Stromal cell of bone marrow (primary cell): Measurements from ENCODE around the gene ZC3H7B.
A peak's percentile ranks its signal among the peaks of the same experiment; 100 is the strongest.
"Not testable (repeated sequence)": the region's sequence is repeated elsewhere in the genome, so short reads cannot be mapped to it uniquely, and the experiment has no call there.

Experiments
- DNase-seq: peaks from one replicate; pipeline ENCODE4 v3.0.0-alpha.2; 2012; ENCODE audit warnings: low read depth

ZC3H7B gene

DNA sequence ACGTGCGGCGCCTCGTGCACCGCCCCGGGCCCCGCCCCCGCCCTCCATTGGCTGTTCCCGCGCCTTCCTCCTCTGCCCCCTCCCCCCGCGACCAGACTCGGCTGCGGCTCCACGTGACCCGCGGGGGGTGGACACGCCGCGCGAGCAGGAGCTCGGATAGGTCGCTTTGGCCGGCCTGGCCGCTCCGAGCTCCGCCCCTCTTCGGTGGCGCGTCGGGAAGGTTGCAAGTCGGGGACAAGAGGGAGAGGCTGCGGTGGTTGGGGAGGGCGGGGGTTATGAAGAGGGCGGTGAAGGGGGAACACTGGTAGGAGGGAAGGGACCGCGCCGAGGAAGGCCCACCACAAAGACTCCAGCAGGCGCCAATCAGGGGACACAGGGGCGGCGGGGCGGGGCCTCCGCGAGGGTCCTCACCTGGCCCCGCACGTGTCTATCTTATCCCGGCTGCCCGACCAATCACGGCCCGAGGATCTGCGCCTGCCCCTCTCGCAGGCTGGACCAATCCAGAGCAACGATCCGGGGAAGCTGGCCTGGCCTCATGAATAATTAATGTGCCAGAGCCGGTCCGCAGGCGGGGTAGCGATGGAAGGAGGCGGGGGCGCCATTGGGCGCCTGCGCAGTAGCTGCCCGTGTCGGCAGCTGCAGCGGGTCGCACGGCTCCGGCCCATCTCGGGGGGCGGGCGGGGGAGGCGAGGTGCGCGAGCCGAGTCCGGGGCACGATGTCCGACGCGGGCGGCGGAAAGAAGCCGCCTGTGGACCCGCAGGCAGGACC lies 80.2 kb downstream of the ZC3H7B start, which contains the start of gene TEF:
Gene TEF, plus strand, starts transcription at position 614 of the 769 bp plus-strand sequence. Its CDS starts 103 bp downstream, at position 717.
- DNase-seq = peak; percentile 97

GRCh38 chr22:41382098-41382578 lies 80.8 kb downstream of the ZC3H7B start:
- no peak for DNase-seq

- no peak for DNase-seq
Measured at GRCh38 chr22:41382610-41383009, 81.3 kb downstream of the ZC3H7B start.

- DNase-seq = no peak
Measured at GRCh38 chr22:41383085-41383484, 81.8 kb downstream of the ZC3H7B start.

DNA sequence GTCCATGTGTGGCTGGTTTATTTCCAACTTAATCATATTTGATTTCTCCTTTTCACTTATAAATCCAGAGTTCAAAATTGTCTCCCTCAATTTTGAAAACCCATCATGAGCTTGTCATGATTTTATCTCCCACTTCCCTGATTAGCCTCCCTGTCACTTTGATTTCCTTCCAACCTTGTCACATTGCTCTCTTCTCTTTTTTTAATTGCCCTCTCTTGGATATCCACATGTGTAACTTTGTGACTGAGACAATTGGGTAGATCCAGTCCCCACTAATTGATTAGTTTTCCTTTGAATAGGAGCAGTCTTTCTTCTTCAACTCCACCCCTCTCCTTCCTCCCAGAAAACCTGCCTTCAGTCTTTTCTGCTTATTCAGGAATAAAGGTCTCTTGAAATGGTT lies 82.8 kb downstream of the ZC3H7B start:
- no peak for DNase-seq

GRCh38 chr22:41387341-41387740 lies 86.0 kb downstream of the ZC3H7B start:
- DNase-seq = no peak

DNA sequence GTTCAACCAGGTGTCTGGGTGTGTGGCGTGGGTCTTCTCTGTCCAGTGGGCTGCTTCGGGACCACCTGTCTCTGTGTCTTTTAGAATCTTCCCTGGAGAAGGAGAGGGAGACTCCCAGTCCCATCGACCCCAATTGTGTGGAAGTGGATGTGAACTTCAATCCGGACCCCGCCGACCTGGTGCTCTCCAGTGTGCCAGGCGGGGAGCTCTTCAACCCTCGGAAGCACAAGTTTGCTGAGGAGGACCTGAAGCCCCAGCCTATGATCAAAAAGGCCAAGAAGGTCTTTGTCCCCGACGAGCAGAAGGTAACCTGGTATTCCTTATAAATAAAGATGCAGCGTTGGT lies 92.7 kb downstream of the ZC3H7B start:
- DNase-seq = no peak

DNA sequence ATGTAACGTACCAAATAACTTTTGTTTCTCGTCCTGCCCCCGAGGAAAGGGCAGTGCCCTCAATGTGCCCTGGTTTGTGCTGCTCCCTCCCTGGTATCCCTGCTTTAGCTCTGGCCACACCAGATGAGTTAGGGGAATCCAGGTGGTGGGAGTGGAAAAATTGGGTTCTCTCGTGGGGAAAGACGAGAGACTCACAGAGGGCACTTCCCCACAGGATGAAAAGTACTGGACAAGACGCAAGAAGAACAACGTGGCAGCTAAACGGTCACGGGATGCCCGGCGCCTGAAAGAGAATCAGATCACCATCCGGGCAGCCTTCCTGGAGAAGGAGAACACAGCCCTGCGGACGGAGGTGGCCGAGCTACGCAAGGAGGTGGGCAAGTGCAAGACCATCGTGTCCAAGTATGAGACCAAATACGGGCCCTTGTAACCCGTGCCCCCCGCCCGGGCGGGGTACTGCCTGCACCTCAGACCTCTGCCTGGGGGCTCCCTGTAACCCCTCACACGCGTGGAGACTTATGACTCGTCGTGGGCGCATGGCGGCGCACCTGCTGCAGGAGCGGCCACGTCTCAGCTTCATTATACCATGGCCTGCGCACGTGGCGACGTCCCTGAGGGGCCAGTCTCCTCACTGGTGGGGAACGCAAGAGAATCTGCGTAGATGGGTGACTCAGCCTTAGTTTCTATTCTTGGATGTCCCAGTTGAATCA lies 94.4 kb downstream of the ZC3H7B start:
- no peak for DNase-seq

DNA sequence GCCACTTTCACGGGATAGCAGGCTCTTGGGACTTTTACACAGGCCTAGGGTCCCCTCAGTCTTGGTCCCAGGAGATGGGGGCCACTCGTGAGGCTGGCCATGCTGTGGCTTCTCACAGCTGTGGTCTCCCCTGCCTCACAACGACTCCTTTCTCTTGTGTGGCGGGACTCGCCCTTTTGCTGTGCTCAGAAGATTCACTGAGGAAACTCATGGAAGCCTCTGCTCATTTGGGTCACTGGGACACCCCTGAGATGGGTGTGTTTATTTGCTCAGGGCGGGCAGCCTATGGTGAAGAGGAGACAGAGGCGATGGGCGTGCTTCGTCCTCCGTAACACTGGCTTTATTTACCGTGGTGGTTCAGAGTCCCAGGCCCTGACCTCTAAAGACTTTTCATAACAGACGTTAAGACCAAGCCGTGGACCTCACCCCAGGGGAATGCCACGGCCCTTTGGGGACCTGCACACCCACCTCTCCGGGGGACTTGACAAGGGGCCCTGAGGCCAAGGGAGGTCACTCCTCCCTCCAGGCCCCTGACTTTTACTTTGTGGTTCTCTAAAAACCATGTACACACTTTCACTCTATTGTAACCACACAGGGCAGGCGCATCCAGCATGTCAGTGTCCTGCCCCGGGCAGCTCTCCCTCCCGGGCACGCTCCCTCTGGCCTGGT lies 96.0 kb downstream of the ZC3H7B start:
- DNase-seq = no peak

DNA sequence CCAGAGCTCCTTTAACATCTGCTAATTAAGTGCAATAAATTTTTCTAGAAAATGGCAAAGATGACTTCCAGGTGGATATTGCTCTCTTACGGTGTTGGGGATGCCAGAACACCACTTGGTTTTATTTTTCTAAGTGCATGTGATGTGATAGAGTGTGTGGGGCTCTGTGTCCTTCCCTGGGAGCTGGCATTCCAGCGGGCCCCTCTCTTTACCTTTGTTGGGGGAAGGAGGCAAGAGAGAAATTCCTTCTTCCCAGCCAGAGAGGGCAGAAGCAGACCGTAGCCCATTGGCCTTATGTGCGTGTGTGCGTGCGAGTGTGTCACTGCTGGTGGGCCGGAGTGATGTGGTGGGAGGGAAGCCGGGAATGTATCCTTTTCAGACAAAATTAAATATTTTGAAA lies 97.6 kb downstream of the ZC3H7B start:
- no peak for DNase-seq

DNA sequence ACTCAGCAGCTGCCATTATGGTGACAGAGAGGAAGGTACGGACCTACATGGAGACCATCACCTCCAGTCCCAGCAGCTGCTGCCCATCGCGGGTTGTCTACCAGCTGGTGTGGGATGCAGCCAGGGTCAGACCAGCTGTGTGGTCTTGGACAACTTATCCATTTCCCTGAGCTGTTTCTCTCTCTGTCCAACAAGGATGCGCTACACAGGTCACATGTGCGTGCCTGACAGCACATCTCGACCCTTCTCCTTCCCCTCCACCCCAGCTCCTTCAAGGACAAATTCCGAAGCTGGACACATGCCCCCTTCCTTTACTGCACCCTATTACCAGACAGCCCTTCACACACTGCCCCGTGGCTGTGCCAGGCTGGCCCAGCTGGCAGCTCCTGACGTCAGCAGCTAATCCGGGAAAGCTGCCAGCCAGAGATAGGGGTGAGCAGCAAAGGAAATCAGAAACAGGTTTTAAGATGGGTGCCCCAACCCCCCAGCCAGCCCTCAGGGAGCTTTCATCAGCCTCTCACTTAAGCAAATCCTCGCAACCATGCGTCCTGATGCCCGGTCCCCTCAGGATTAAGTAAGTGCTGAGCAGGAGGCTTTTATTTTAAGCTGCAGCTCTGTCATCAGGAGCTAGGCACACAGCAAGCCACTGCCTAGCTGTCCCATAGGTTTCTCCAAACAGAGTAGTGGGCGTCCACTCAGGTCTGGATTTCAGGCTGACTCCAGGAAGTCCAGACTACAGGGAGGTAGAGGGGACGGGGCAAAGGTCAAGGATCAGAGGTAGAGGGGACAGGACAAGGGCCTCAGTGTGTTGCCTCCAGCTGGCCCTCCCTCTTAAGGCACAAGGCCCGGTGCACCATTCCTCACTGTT lies 100.7 kb downstream of the ZC3H7B start:
- no peak for DNase-seq

DNA sequence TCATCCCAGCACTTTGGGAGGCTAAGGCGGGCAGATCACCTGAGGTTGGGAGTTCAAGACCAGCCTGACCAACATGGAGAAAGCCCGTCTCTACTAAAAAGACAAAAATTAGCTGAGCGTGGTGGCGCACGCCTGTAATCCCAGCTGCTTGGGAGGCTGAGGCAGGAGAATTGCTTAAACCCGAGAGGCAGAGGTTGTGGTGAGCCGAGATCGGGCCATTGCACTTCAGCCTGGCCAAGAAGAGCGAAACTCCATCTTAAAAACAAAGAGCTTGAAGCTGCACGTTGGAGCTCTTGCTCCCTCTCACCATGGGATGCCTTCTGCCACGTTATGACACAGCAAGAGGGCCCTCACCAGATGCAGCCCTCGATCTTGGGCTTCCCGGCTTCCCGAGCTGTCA lies 101.5 kb downstream of the ZC3H7B start:
- DNase-seq = not testable (repeated sequence)

GRCh38 chr22:41403532-41404318 lies 102.4 kb downstream of the ZC3H7B start:
- peak; percentile 83 for DNase-seq

DNA sequence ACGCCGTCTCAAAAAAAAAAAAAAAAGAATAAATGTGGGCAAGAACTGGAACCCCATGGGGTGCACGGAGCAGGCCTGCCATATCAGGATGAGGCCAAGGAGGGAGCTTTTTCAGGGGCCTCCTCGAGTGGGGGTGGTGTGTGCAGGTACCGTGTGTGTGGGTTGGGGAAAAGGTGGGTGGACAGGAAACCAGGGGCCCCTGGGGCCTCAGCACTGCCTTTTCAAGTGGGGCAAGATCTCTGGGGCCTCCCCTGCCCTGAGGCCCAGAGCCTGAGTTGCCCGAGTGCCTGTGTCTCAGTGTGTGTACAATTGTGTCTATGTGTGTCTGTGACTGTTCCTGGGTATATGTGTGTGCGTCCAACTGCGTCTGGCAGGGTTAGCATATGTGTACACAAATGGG lies 104.3 kb downstream of the ZC3H7B start:
- no peak for DNase-seq

- DNase-seq = no peak
Measured at GRCh38 chr22:41406410-41406809, 105.1 kb downstream of the ZC3H7B start.

DNA sequence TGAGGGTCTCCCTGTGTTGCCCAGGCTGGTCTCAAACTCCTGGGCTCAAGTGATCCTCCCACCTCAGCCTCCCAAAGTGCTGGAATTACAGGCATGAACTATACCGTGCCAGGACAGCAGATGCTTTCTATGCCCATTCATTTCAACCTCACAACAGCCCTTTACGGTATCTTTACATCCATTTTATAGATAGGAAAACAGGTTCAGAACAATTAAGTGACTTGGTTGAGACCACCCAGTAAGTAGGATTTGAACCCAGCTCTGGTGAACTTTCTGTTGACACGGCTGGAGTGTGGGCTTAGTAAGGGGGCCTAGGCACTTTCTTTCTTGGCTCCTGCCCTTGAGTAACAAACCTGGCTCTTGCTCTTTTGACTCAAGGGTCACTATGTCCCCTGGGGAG lies 106.1 kb downstream of the ZC3H7B start:
- no peak for DNase-seq

GRCh38 chr22:41408665-41409064 lies 107.3 kb downstream of the ZC3H7B start:
- DNase-seq = no peak
